Measurements from ENCODE around the gene TRIM66.
"Not testable (repeated sequence)": the region's sequence is repeated elsewhere in the genome, so short reads cannot be mapped to it uniquely, and the experiment has no call there.

The TRIM66 gene

GRCh38 chr11:8686325-8686724 lies 3.9 kb upstream of the TRIM66 start:
- H3K4me1 Mint-ChIP-seq: peaks cover 50% of the 10 kb centered on the region
- no peaks in the 10 kb centered on the region for H3K9me3 Mint-ChIP-seq
- DNase-seq (ENCODE audit: low spot score in 2 of 2) (no peak), ATAC-seq (no peak)
- H3K36me3 Mint-ChIP-seq: peaks cover 99% of the 10 kb centered on the region
- no peak overlapping the region for H3K4me3 Mint-ChIP-seq
- H3K27ac Mint-ChIP-seq: peak overlapping the region; percentile 98

DNA sequence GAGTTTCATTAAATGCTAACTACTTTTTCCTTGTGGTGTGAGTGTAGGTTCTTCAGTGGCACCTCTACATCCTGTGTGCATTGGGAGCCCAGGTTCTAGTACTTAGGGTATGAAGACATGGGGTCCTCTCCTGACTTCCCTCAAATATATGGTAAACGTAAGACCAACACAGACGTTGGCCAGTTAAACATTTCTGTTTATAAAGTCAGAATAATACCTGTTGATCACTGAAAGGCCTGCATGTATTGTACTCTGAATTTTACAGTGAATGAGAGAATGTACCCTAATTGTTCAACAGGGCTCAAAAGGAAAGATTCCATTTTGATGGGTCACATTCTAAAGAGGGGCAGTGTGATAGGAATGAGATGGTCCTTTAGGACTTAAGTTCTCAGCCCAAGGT lies 3.4 kb upstream of the TRIM66 start:
- ATAC-seq: no peak
- Mint-ChIP-seq H3K27ac (peak overlapping the region; percentile 98), H3K9me3 (no peaks in the 10 kb centered on the region), H3K36me3 (peaks cover 94% of the 10 kb centered on the region), H3K4me3 (peak overlapping the region; percentile 88), H3K4me1 (peaks cover 52% of the 10 kb centered on the region)
- no peak for DNase-seq (ENCODE audit: low spot score in 2 of 2)

DNA sequence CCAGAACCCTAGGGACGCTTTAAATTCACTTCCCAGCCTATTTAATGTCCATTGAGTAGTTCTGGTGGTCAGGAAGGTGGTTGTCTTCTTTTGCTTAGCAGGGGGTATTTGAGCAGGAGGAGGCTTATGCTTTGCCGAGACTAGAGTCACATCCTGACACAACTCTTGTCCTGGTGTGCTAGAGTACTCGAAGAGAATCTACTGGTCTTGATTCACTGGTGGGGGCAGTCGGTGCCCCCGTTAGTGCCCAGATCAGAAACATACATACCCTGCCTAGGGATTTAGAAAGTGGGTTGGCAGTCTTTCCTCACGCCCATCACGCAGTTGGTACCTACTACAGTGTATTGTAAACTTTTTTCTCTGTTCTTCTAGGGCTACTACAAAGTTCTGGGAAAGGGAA lies 2.8 kb upstream of the TRIM66 start:
- no peaks in the 10 kb centered on the region for H3K9me3 Mint-ChIP-seq
- peaks cover 57% of the 10 kb centered on the region for H3K4me1 Mint-ChIP-seq
- peak overlapping the region; percentile 98 for H3K27ac Mint-ChIP-seq
- ATAC-seq: no peak
- no peak for DNase-seq (ENCODE audit: low spot score in 2 of 2)
- peak overlapping the region; percentile 88 for H3K4me3 Mint-ChIP-seq
- peaks cover 90% of the 10 kb centered on the region for H3K36me3 Mint-ChIP-seq

DNA sequence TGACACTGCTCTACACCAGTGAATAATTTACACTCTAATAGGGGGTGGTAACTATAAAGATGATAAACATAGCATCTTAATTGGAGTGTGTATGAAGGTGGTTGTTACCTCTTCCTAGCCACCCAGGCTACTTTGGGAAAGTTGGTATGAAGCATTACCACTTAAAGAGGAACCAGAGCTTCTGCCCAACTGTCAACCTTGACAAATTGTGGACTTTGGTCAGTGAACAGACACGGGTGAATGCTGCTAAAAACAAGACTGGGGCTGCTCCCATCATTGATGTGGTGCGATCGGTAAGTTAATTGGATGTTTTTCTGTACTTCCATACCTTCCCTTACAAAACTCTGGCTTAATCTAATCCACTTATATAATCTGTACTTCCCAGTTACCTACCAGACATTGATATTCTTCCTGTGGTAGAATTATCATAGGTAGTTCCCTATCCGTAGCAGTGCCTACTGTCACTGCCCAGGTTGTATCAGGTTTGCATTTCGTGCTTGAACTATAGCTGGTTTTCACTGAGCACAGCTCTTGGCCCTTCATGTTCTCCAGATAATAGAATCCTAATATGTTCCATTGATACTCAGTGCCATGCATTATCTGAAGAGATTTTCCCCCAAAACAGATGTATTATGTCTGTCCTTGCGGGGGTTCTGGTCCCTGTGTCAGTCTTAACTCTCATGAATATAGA lies 2.3 kb upstream of the TRIM66 start:
- Mint-ChIP-seq H3K27ac (peak overlapping the region; percentile 98), H3K36me3 (peaks cover 85% of the 10 kb centered on the region), H3K4me1 (peaks cover 53% of the 10 kb centered on the region), H3K4me3 (peak overlapping the region; percentile 88), H3K9me3 (no peaks in the 10 kb centered on the region)
- no peak for ATAC-seq
- no peak for DNase-seq (ENCODE audit: low spot score in 2 of 2)

- ATAC-seq (peak; percentile 0), DNase-seq (ENCODE audit: low spot score in 2 of 2) (no peak)
- Mint-ChIP-seq H3K4me1 (peaks cover 38% of the 10 kb centered on the region), H3K4me3 (peak overlapping the region; percentile 88), H3K36me3 (peaks cover 70% of the 10 kb centered on the region), H3K9me3 (no peaks in the 10 kb centered on the region), H3K27ac (peak overlapping the region; percentile 98)
These were observed 796 bp upstream of the TRIM66 start for GRCh38 chr11:8683115-8683807.

DNA sequence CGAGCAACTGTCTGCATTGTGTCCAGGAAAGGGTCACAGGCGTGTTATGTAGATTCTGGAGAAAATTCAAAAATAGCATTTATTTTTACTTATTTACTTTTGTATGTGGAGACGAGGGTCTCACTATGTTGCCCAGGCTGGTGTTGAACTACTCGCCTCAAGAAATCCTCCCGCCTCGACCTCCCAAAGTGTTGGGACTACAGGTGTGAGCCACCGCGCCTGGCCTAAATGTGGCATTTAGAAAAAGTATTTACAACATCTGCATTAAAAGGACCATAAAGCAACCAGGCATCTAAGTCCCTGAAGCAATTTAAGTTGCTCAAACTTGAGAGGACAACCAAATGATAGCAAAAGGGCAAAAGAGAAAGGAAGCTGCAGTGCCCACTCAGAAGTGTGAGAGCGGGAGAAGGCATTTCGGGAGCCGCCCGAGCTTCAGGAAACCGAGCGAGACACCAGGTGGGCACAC lies 595 bp downstream of the TRIM66 start:
- no peak for ATAC-seq
- H3K9me3 Mint-ChIP-seq: no peaks in the 10 kb centered on the region
- DNase-seq (ENCODE audit: low spot score in 2 of 2): no peak
- H3K4me3 Mint-ChIP-seq: peak overlapping the region; percentile 88
- peak overlapping the region; percentile 98 for H3K27ac Mint-ChIP-seq
- H3K4me1 Mint-ChIP-seq: peaks cover 31% of the 10 kb centered on the region
- H3K36me3 Mint-ChIP-seq: peaks cover 56% of the 10 kb centered on the region

DNA sequence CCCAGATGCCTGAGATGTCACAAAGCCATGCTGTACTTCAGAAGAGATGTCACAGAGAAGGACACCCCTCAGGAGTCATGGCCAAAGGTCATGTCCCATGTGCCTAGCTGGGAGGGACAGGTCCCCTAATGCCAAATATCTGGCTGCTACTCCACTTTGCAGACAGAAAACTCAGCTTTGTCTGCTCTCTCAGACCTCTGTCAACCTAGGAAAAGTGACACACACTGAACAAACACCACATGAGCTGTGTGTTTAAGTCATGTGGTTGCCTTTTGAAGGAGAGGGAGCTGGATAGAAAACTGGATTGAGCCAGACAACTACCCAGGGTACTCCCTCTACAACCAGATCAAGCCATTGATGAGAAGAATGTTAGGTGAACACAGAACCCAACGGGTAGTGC lies 3.5 kb downstream of the TRIM66 start:
- Mint-ChIP-seq H3K4me3 (no peak overlapping the region), H3K4me1 (peaks cover 15% of the 10 kb centered on the region), H3K36me3 (peaks cover 27% of the 10 kb centered on the region), H3K9me3 (no peaks in the 10 kb centered on the region), H3K27ac (no peak overlapping the region)
- DNase-seq (ENCODE audit: low spot score in 2 of 2): no peak
- no peak for ATAC-seq

GRCh38 chr11:8676458-8676857 lies 6.0 kb downstream of the TRIM66 start:
- no peak for ATAC-seq
- Mint-ChIP-seq H3K27ac (no peak overlapping the region), H3K4me1 (peaks cover 10% of the 10 kb centered on the region), H3K4me3 (no peak overlapping the region), H3K36me3 (peaks cover 18% of the 10 kb centered on the region), H3K9me3 (no peaks in the 10 kb centered on the region)
- DNase-seq (ENCODE audit: low spot score in 2 of 2): no peak

GRCh38 chr11:8674859-8675258 lies 7.6 kb downstream of the TRIM66 start:
- no peak overlapping the region for H3K4me3 Mint-ChIP-seq
- ATAC-seq: no peak

DNA sequence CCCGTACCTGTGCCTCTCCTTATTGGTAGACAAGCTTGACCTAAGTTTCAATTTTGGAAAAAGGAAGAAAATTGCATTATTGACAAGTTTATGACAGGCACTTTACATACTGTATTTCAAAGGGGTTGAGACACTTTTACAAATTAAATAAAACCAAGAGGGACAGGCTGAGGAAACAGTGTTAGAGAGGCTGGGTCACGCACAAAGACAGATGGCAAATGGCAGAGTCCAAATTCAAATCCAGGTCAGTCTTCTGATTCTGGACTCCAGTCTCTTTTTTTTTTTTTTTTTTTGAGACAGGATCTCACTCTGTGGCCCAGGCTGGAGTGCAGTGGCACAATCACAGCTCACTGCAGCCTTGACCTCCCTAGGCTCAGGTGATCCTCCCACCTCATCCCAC lies 10.1 kb downstream of the TRIM66 start:
- Mint-ChIP-seq H3K36me3 (peaks cover 29% of the 10 kb centered on the region), H3K9me3 (no peaks in the 10 kb centered on the region), H3K4me3 (no peak overlapping the region), H3K27ac (no peak overlapping the region), H3K4me1 (no peaks in the 10 kb centered on the region)
- ATAC-seq (no peak), DNase-seq (ENCODE audit: low spot score in 2 of 2) (no peak)

More at GRCh38 chr11:8674859-8675258, 7.6 kb downstream of the TRIM66 start:
- Mint-ChIP-seq H3K4me1 (no peaks in the 10 kb centered on the region), H3K36me3 (peaks cover 29% of the 10 kb centered on the region), H3K9me3 (no peaks in the 10 kb centered on the region), H3K27ac (no peak overlapping the region)
- DNase-seq (ENCODE audit: low spot score in 2 of 2): no peak

GRCh38 chr11:8671651-8672062 lies 10.8 kb downstream of the TRIM66 start:
- Mint-ChIP-seq H3K9me3 (no peaks in the 10 kb centered on the region), H3K4me3 (no peak overlapping the region), H3K36me3 (peaks cover 30% of the 10 kb centered on the region), H3K4me1 (no peaks in the 10 kb centered on the region), H3K27ac (no peak overlapping the region)
- ATAC-seq: no peak
- DNase-seq (ENCODE audit: low spot score in 2 of 2): no peak

- H3K4me3 Mint-ChIP-seq: no peak overlapping the region
- no peaks in the 10 kb centered on the region for H3K4me1 Mint-ChIP-seq
- ATAC-seq (no peak), DNase-seq (ENCODE audit: low spot score in 2 of 2) (no peak)
- H3K9me3 Mint-ChIP-seq: no peaks in the 10 kb centered on the region
- peaks cover 34% of the 10 kb centered on the region for H3K36me3 Mint-ChIP-seq
- H3K27ac Mint-ChIP-seq: peak overlapping the region; percentile 15
These were observed 11.3 kb downstream of the TRIM66 start for GRCh38 chr11:8671193-8671612.

DNA sequence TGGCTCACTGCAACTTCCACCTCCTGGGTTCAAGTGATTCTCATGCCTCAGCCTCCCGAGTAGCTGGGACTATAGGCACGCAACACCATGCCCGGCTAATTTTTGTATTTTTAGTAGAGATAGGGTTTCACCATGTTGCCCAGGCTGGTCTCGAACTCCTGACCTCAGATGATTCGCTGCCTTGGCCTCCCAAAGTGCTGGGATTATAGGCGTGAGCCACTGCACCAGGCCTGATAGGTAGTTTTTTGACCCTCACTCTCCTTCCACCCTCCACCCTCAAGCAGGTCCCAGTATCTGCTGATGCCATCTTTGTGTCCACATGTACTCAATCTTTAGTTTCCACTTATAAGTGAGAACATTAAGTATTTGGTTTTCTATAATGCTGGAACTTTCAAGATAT lies 12.4 kb downstream of the TRIM66 start:
- H3K4me3 Mint-ChIP-seq; ATAC-seq; H3K9me3 Mint-ChIP-seq; DNase-seq (ENCODE audit: low spot score in 2 of 2); H3K4me1 Mint-ChIP-seq; H3K27ac Mint-ChIP-seq: not testable (repeated sequence)
- peaks cover 34% of the 10 kb centered on the region for H3K36me3 Mint-ChIP-seq

GRCh38 chr11:8665222-8665621 lies 17.2 kb downstream of the TRIM66 start:
- Mint-ChIP-seq H3K4me3 (no peak overlapping the region), H3K4me1 (no peaks in the 10 kb centered on the region), H3K36me3 (peaks cover 14% of the 10 kb centered on the region), H3K9me3 (no peaks in the 10 kb centered on the region), H3K27ac (no peak overlapping the region)
- no peak for ATAC-seq
- no peak for DNase-seq (ENCODE audit: low spot score in 2 of 2)

- Mint-ChIP-seq H3K9me3 (no peaks in the 10 kb centered on the region), H3K4me3 (no peak overlapping the region), H3K27ac (no peak overlapping the region), H3K36me3 (peaks cover 5% of the 10 kb centered on the region), H3K4me1 (no peaks in the 10 kb centered on the region)
- DNase-seq (ENCODE audit: low spot score in 2 of 2) (no peak), ATAC-seq (no peak)
These were observed 21.3 kb downstream of the TRIM66 start for GRCh38 chr11:8661001-8661795.

All from stimulated activated effector memory CD8-positive, alpha-beta T cell treated with anti-CD3 and anti-CD28 coated beads, Interleukin-12 subunit alpha, Interleukin-12 subunit beta, amount 100 ng/mL, for 72 hours (primary cell).